HepG2 (cell line): ENCODE data around the gene ENTPD2. TPM values are rescaled to one million over a fixed set of nuclear protein-coding genes. Genes with fewer than 3 reads are reported as not detected.

Experiments
- ATAC-seq: fragments of 200-7000 bp; cut with Tn5 transposase; 3 replicates; pipeline ENCODE4 v1.9.1; 2020; ENCODE audit warnings: mild to moderate bottlenecking, moderate library complexity
- BruUV-seq: library from RNA; stranded (reverse); fragments of 400-500 nt; replicated peaks from 2 replicates; lab custom pipeline; 2021; lab: Mats Ljungman, UMichigan
- CTCF ChIA-PET: fragments of 300-600 bp; formaldehyde crosslinking; extraction: SDS; loops from one replicate; lab custom pipeline; 2021; ENCODE audit warnings: low total read pairs, inconsistent platforms, low intra/inter-chr PET ratio; lab: Yijun Ruan, JAX
- POLR2A ChIA-PET: fragments of 350-600 bp; sonication (Branson Sonifier 250); formaldehyde crosslinking; loops from one replicate; lab custom pipeline; 2020; ENCODE audit warnings: antibody characterized with exemption, inconsistent platforms; lab: Yijun Ruan, JAX
- DNase-seq: peaks from one replicate; pipeline ENCODE4 v3.0.0-alpha.2; 2015; ENCODE audit warnings: low spot score
- FAIRE-seq: peaks from 3 replicates; lab custom pipeline; 2011; peaks lifted over from hg19 to GRCh38; lab: Jason Lieb, UNC
- H2AFZ ChIP-seq: one replicate; pipeline ENCODE4 v1.6.1; 2011; ENCODE audit warnings: low read length, inconsistent platforms
- H3K27ac ChIP-seq: fragments of 300-600 bp; 3 replicates; pipeline ENCODE4 v1.8.0; 2011; ENCODE audit warnings: mixed run types, mild to moderate bottlenecking, mixed read lengths, low read length, inconsistent platforms; ENCODE audit not compliant: insufficient read depth; ENCODE audit errors: extremely low read length
- H3K27me3 ChIP-seq, 2 experiments: fragments of 200-600 bp in 1 of 2; 2 replicates in 1 of 2; 3 replicates in 1 of 2; pipeline versions ENCODE4 v1.6.0 to v1.8.0; 2011; ENCODE audit warnings: low read length in 2 of 2, mild to moderate bottlenecking in 2 of 2, moderate library complexity in 2 of 2, inconsistent platforms in 1 of 2; ENCODE audit not compliant: insufficient read depth in 2 of 2, control insufficient read depth in 1 of 2
- H3K36me3 ChIP-seq, 2 experiments: fragments of 200-600 bp in 1 of 2; replicated peaks in 1 of 2; 2 replicates in 1 of 2; 3 replicates in 1 of 2; pipeline versions ENCODE4 v1.5.1 to v1.8.0; 2011; ENCODE audit warnings: low read length in 2 of 2, inconsistent platforms in 1 of 2; ENCODE audit not compliant: insufficient read depth in 2 of 2, control insufficient read depth in 1 of 2
- H3K4me1 ChIP-seq: 2 replicates; pipeline ENCODE4 v1.5.1; 2012; ENCODE audit warnings: low read length, inconsistent platforms; ENCODE audit not compliant: insufficient read depth
- H3K4me2 ChIP-seq: 2 replicates; pipeline ENCODE4 v1.6.0; 2011; ENCODE audit warnings: low read depth, low read length, inconsistent platforms
- H3K4me3 ChIP-seq, 3 experiments: fragments of 200-600 bp in 1 of 3; sonication (generic), shearing (Covaris generic) in 1 of 3; replicated peaks in 1 of 3; 2 replicates each; pipeline ENCODE4 v1.5.1; 2011 to 2016; ENCODE audit warnings: low read length in 3 of 3, inconsistent platforms in 2 of 3, low read depth in 2 of 3, mild to moderate bottlenecking in 2 of 3, control low read depth in 1 of 3, mixed read lengths in 1 of 3; ENCODE audit not compliant: insufficient read depth in 1 of 3
- H3K79me2 ChIP-seq: one replicate; pipeline ENCODE4 v1.6.1; 2011; ENCODE audit warnings: low read length, inconsistent platforms; ENCODE audit not compliant: insufficient read depth
- H3K9ac ChIP-seq: 2 replicates; pipeline ENCODE4 v1.6.0; 2011; ENCODE audit warnings: mild to moderate bottlenecking, low read depth, low read length, inconsistent platforms; ENCODE audit not compliant: insufficient read depth
- H3K9me3 ChIP-seq: 2 replicates; pipeline ENCODE4 v1.5.1; 2012; ENCODE audit warnings: mild to moderate bottlenecking, low read length
- H4K20me1 ChIP-seq: 2 replicates; pipeline ENCODE4 v1.6.0; 2011; ENCODE audit warnings: inconsistent platforms, mild to moderate bottlenecking, low read length, moderate library complexity; ENCODE audit not compliant: insufficient read depth
- AGO1 ChIP-seq: fragments of 200-400 bp; formaldehyde crosslinking; IDR thresholded peaks from 2 replicates; pipeline ENCODE4 v1.6.1; 2017; ENCODE audit warnings: mild to moderate bottlenecking, low read depth, low read length, moderate library complexity; ENCODE audit not compliant: poor library complexity, severe bottlenecking
- BRD4 ChIP-seq: sonication (generic); formaldehyde crosslinking; IDR thresholded peaks from 2 replicates; pipeline ENCODE4 v1.4.0; 2020; ENCODE audit warnings: missing genetic modification reagents
- EED ChIP-seq: sonication (generic); formaldehyde crosslinking; IDR thresholded peaks from 2 replicates; pipeline ENCODE4 v1.5.0; 2020; ENCODE audit warnings: mild to moderate bottlenecking, missing genetic modification reagents
- HOXA5 ChIP-seq: sonication (generic); formaldehyde crosslinking; IDR thresholded peaks from 2 replicates; pipeline ENCODE4 v1.4.0; 2020; ENCODE audit warnings: missing genetic modification reagents
- MAZ ChIP-seq, 2 experiments: sonication (generic) in 1 of 2; formaldehyde crosslinking in 1 of 2; IDR thresholded peaks; 2 replicates each; pipeline versions ENCODE4 v1.5.0 to v1.6.1; 2012 to 2020; ENCODE audit warnings: low read depth in 2 of 2, mild to moderate bottlenecking in 2 of 2, borderline replicate concordance in 1 of 2, improper control_type of control experiment in 1 of 2, low read length in 1 of 2, missing genetic modification reagents in 1 of 2, moderate library complexity in 1 of 2
- MEIS1 ChIP-seq: sonication (generic); formaldehyde crosslinking; IDR thresholded peaks from 2 replicates; pipeline ENCODE4 v1.9.0; 2021; ENCODE audit warnings: mild to moderate bottlenecking, missing genetic modification reagents, moderate library complexity, borderline replicate concordance
- SCMH1 ChIP-seq: sonication (generic); formaldehyde crosslinking; IDR thresholded peaks from 2 replicates; pipeline ENCODE4 v1.9.0; 2021; ENCODE audit warnings: missing genetic modification reagents, mild to moderate bottlenecking, borderline replicate concordance
- TAF15 ChIP-seq: fragments of 200-400 bp; formaldehyde crosslinking; IDR thresholded peaks from one replicate; pipeline ENCODE4 v1.6.1; 2018; ENCODE audit warnings: mild to moderate bottlenecking, low read depth, low read length; ENCODE audit not compliant: poor library complexity, severe bottlenecking
- TBX2 ChIP-seq: sonication (generic); formaldehyde crosslinking; IDR thresholded peaks from 2 replicates; pipeline ENCODE4 v1.5.0; 2020; ENCODE audit warnings: missing genetic modification reagents, mild to moderate bottlenecking, borderline replicate concordance
- UBTF ChIP-seq: sonication (generic); formaldehyde crosslinking; IDR thresholded peaks from 2 replicates; pipeline ENCODE4 v1.4.0; 2020; ENCODE audit warnings: mild to moderate bottlenecking, missing genetic modification reagents
- ZNF343 ChIP-seq: sonication (generic); formaldehyde crosslinking; IDR thresholded peaks from 2 replicates; pipeline ENCODE4 v1.4.0; 2020; ENCODE audit warnings: mild to moderate bottlenecking, missing genetic modification reagents
- ZNF546 ChIP-seq: sonication (generic); formaldehyde crosslinking; conservative IDR thresholded peaks from 2 replicates; pipeline ENCODE4 v1.8.1; 2023; ENCODE audit warnings: mild to moderate bottlenecking, missing genetic modification reagents
- ZNF687 ChIP-seq: sonication (generic); formaldehyde crosslinking; IDR thresholded peaks from 2 replicates; pipeline ENCODE4 v1.5.1; 2020; ENCODE audit warnings: mild to moderate bottlenecking, missing genetic modification reagents, moderate library complexity
- ZNF747 ChIP-seq: sonication (generic); formaldehyde crosslinking; IDR thresholded peaks from 2 replicates; pipeline ENCODE4 v1.8.1; 2023; ENCODE audit warnings: missing genetic modification reagents, mild to moderate bottlenecking, borderline replicate concordance
- ZNF761 ChIP-seq: sonication (generic); formaldehyde crosslinking; conservative IDR thresholded peaks from 2 replicates; pipeline ENCODE4 v1.4.0; 2020; ENCODE audit warnings: mild to moderate bottlenecking, missing genetic modification reagents
- ZSCAN31 ChIP-seq: sonication (generic); formaldehyde crosslinking; IDR thresholded peaks from 2 replicates; pipeline ENCODE4 v1.5.0; 2020; ENCODE audit warnings: low read depth, mild to moderate bottlenecking, missing genetic modification reagents
- WGBS: methylation state at CpG from one replicate; pipeline ENCODE4 v1.1.6; 2017; ENCODE audit warnings: low lambda C conversion rate; 5-methylcytosine and 5-hydroxymethylcytosine counted together
- in situ Hi-C: cut with HindIII; loops from 2 replicates; pipeline ENCODE4 v1.10.0; 2017; ENCODE audit warnings: low pct_unique_long_range_greater_than_20kb; ENCODE audit not compliant: extremely low pct_ligation_motif_present
- intact Hi-C: fragments of 100-400 bp; cut with micrococcal nuclease; formaldehyde crosslinking; loops from one replicate; pipeline ENCODE4 v1.10.0; 2022; ENCODE audit not compliant: unreplicated experiment
- polyA plus RNA-seq, 8 experiments: library from polyadenylated mRNA; depleted of rRNA in 3 of 8; stranded (reverse) in 7 of 8; unstranded in 1 of 8; fragments of >200 nt; fragmentation: Illumina TruSeq in 4 of 8; extraction: Trizol in 4 of 8; gene quantifications; 2 replicates each; pipeline versions ENCODE4 v1.2.1 to v1.2.3, GENCODE V29; 2011 to 2016; ENCODE audit warnings: low read depth in 4 of 8, missing spikeins in 1 of 8, mixed read lengths in 1 of 8; ENCODE audit not compliant: insufficient read depth in 1 of 8
- total RNA-seq, 5 experiments: library from RNA; depleted of rRNA; stranded (reverse); fragments of >200 nt; fragmentation: Illumina TruSeq; extraction: Trizol; gene quantifications; 2 replicates each; pipeline ENCODE4 v1.2.3, GENCODE V29; 2016; ENCODE audit warnings: low read depth in 1 of 5

The ENTPD2 gene
- total and polyA plus RNA-seq, 2 of the 13 experiments (the other 11 are each of a cell fraction or from before 2014, with no cell fraction given) = 0.95 to 3.2 TPM

- WGBS = 4% methylated on average over 4 of the region's 9 CpGs
- TF ChIP-seq MEIS1 (0 out of 2 replicates have a peak, but pooled peaks have one; percentile 27), ZNF747 (0 out of 2 replicates have a peak, but pooled peaks have one; percentile 34), ZNF343 (CRISPR knock-in tag) (no peak), ZSCAN31 (0 out of 2 replicates have a peak, but pooled peaks have one; percentile 28), ZNF546 (0 out of 2 replicates have a peak, but pooled peaks have one; percentile 10), AGO1 (peak; percentile 0), SCMH1 (CRISPR knock-in tag) (no peak), HOXA5 (CRISPR knock-in tag) (no peak), ZNF687 (CRISPR knock-in tag) (peak; percentile 51; the same call in 1 of the 2 replicates), TBX2 (0 out of 2 replicates have a peak, but pooled peaks have one; percentile 52), TAF15 (peak; percentile 52), ZNF761 (CRISPR knock-in tag) (no peak), UBTF (CRISPR knock-in tag) (peak; percentile 11; the same call in 1 of the 2 replicates), MAZ (IDR thresholded peaks at IDR 0.05; ENCODE audit: borderline replicate concordance, low read depth, low read length) (no peak), MAZ (CRISPR knock-in tag; IDR thresholded peaks at IDR 0.05; ENCODE audit: low read depth) (peak; percentile 55; the same call in 1 of the 2 replicates), EED (CRISPR knock-in tag) (peak; percentile 77; the same call in 1 of the 2 replicates), BRD4 (peak; percentile 30; the same call in 1 of the 2 replicates)
These were observed 18.4 kb downstream of the ENTPD2 start for GRCh38 chr9:137035507-137035834.

More at GRCh38 chr9:137035507-137035834, 18.4 kb downstream of the ENTPD2 start:
- DNase-seq (no peak), FAIRE-seq (no peak), ATAC-seq (peak; percentile 41)
- 0 out of 5 replicates have a peak, but pooled peaks cover 0 to 4% of the 10 kb centered on the region in 2 experiments for H3K27me3 ChIP-seq
- peak overlapping the region in 1 of 3 experiments; percentile 36; a peak in 1 of 6 replicates for H3K4me3 ChIP-seq
- in situ Hi-C loops (loop anchor here (10.0 kb wide), 1 partner anchor 191 kb away; the partner anchor contains the start of genes AJM1 and PHPT1), intact Hi-C loops (loop anchor here (1.0 to 2.0 kb wide), 2 partner anchors 87 to 248 kb away; no protein-coding TSS in a partner anchor)
- H2AFZ ChIP-seq = no peak overlapping the region
- peak overlapping the region; percentile 44; the same call in 1 of the 2 replicates for H3K4me2 ChIP-seq
- H3K36me3 ChIP-seq = no peaks in the 10 kb centered on the region
- H3K9ac ChIP-seq = no peak overlapping the region
- no TSS peak for BruUV-seq
- H4K20me1 ChIP-seq = no peaks in the 10 kb centered on the region
- ChIA-PET POLR2A (interaction anchor here (0.8 to 1.8 kb wide), 7 partner anchors 11 to 247 kb away, joined by 3 to 10 read pairs (median 3); partner anchors contain the start of genes C8G, FBXW5, MAN1B1 and SAPCD2), CTCF (interaction anchor here (1.5 to 2.3 kb wide), 3 partner anchors 14 to 248 kb away, joined by 5 to 15 read pairs (median 10); no protein-coding TSS in a partner anchor)
- peaks cover 44% of the 10 kb centered on the region for H3K4me1 ChIP-seq
- no peak overlapping the region for H3K27ac ChIP-seq
- H3K79me2 ChIP-seq = no peaks in the 10 kb centered on the region
- no peaks in the 10 kb centered on the region for H3K9me3 ChIP-seq
